Gastrocnemius medialis (tissue), 4 donors: Measurements from ENCODE around the gene PXDN. TPM values are rescaled to one million over a fixed set of nuclear protein-coding genes. Genes with fewer than 3 reads are reported as not detected.

Experiments used
- ATAC-seq, 2 donors: fragments of 150-250 bp; one replicate each; pipeline ENCODE4 v1.9.1; 2016
- DNase-seq, 2 donors: peaks; one replicate each; pipeline ENCODE4 v3.0.0-alpha.2; 2019
- H3K27ac ChIP-seq, 4 donors: fragments of 200-600 bp; sonication (generic); 1 replicate in 1 of 4; 2 replicates in 3 of 4; pipeline ENCODE4 v1.5.1; 2016 to 2018; ENCODE audit warnings: mild to moderate bottlenecking in 2 of 4, moderate library complexity in 1 of 4
- H3K27me3 ChIP-seq, 3 donors: fragments of 200-600 bp; sonication (generic) in 2 of 3; 1 replicate in 1 of 3; 2 replicates in 2 of 3; pipeline versions ENCODE4 v1.5.1 to v1.6.0; 2016 to 2019; ENCODE audit warnings: mild to moderate bottlenecking in 1 of 3, moderate library complexity in 1 of 3
- H3K36me3 ChIP-seq, 2 donors: fragments of 200-600 bp; sonication (generic) in 1 of 2; one replicate each; pipeline ENCODE4 v1.5.1; 2017 to 2018
- H3K4me1 ChIP-seq, 2 donors: fragments of 200-600 bp; sonication (generic) in 1 of 2; one replicate each; pipeline ENCODE4 v1.5.1; 2016 to 2017; ENCODE audit warnings: mild to moderate bottlenecking in 2 of 2
- H3K4me3 ChIP-seq, 4 donors: fragments of 200-600 bp; sonication (generic) in 3 of 4; 1 replicate in 1 of 4; 2 replicates in 3 of 4; pipeline ENCODE4 v1.5.1; 2016 to 2019; ENCODE audit warnings: mild to moderate bottlenecking in 2 of 4
- H3K9me3 ChIP-seq, 3 donors: fragments of 200-600 bp; sonication (generic) in 2 of 3; 1 replicate in 1 of 3; 2 replicates in 2 of 3; pipeline ENCODE4 v1.5.1; 2016 to 2019
- POLR2A ChIP-seq, 2 donors: fragments of 450-650 bp; IDR thresholded peaks; one replicate each; pipeline ENCODE4 v1.6.1; 2017; ENCODE audit warnings: antibody characterized with exemption in 2 of 2, mild to moderate bottlenecking in 2 of 2, moderate library complexity in 2 of 2
- in situ Hi-C, 4 donors: fragments of 200-750 bp; cut with MboI; loops; one replicate each; pipeline versions ENCODE4 v1.15.0 to v1.8.0; 2017; ENCODE audit warnings: low sequenced_read_pairs in 4 of 4
- intact Hi-C: fragments of 100-400 bp; cut with DNase I; formaldehyde crosslinking; loops from one replicate; pipeline ENCODE4 v1.15.1; 2023; ENCODE audit warnings: low total_unique reads
- total RNA-seq, 4 donors: library from RNA; depleted of rRNA; stranded (reverse); fragments of >200 nt; gene quantifications; one replicate each; pipeline versions ENCODE4 v1.1.0 to v1.2.3, GENCODE V29; 2016
- TF ChIP-seq, protein P1 (sequence below), 5 experiments: fragments of 450-650 bp in 3 of 5; fragments of 200-600 bp in 2 of 5; sonication (generic) in 2 of 5; IDR thresholded peaks in 4 of 5; conservative IDR thresholded peaks in 1 of 5; 1 replicate in 4 of 5; 2 replicates in 1 of 5; pipeline ENCODE4 v1.5.1; 2016 to 2019; ENCODE audit warnings: antibody characterized with exemption in 5 of 5, mild to moderate bottlenecking in 3 of 5, moderate library complexity in 3 of 5

The PXDN gene
- total RNA-seq, 4 donors from 2014 or later, result 7.8 to 13.4 (median 10.3) TPM

DNA sequence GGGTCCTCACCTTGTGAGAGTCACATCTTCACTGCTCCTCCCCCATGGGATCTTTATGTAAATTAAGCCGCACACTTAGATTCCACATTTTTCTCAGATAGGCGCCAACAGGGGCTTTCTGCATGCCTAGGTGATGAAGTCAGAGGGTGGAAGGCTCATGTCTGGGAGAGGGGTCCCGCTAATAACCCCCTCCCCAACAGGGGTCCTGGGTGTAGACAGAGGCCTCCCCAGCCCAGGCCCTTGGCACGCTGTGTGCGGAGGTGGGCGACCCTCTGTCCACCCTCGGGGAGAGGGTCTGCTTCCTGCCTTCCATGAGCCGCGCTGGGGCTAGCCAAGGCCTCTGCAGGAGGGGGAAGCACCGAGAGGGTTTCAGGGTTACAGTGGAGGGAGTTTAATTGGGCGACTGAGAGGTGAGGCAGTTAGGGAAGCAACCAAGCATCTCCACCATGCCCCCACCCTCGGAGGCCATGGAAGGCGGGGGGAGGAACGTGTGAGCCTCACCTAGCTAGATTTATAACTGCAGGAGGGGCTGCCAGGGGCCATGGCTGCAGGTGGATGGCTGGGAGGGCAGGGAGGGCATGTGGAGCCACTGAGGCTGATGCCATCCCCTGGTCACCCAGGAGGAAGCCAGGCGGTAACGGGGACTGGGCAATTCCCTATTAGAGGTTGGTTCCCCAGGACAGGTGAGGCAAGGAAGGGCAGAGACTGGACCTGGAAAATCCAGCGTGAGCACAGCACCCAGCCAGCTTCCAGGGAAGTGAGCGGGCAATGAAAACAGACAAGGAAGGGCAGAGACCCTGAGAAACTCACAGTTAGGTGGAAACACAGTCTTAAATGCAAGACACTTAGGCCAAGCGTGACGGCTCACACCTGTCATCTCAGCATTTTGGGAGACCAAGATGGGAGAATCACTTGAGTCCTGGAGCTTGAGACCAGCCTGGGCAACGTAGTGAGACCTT lies 7.7 kb upstream of the PXDN start:
- Histone ChIP-seq H3K4me1 (no peaks in the 10 kb centered on the region), H3K4me3 (no peak overlapping the region), H3K27me3 (peaks cover 3 to 13% (median 5%) of the 10 kb centered on the region in 3 donors), H3K9me3 (no peaks in the 10 kb centered on the region), H3K27ac (no peak overlapping the region), H3K36me3 (no peaks in the 10 kb centered on the region)
- intact Hi-C loops (loop anchor here (5.0 kb wide), 1 partner anchor 65 kb away; no protein-coding TSS in a partner anchor), in situ Hi-C loops (no loop called here)
- no peak for TF ChIP-seq POLR2A (IDR thresholded peaks at IDR 0.05)
- TF ChIP-seq, protein P1, sequence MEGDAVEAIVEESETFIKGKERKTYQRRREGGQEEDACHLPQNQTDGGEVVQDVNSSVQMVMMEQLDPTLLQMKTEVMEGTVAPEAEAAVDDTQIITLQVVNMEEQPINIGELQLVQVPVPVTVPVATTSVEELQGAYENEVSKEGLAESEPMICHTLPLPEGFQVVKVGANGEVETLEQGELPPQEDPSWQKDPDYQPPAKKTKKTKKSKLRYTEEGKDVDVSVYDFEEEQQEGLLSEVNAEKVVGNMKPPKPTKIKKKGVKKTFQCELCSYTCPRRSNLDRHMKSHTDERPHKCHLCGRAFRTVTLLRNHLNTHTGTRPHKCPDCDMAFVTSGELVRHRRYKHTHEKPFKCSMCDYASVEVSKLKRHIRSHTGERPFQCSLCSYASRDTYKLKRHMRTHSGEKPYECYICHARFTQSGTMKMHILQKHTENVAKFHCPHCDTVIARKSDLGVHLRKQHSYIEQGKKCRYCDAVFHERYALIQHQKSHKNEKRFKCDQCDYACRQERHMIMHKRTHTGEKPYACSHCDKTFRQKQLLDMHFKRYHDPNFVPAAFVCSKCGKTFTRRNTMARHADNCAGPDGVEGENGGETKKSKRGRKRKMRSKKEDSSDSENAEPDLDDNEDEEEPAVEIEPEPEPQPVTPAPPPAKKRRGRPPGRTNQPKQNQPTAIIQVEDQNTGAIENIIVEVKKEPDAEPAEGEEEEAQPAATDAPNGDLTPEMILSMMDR (IDR thresholded peaks at IDR 0.05 in 4 of 5, conservative IDR thresholded peaks at IDR 0.05 in 1 of 5), result no peak
- ATAC-seq, result no peak
- DNase-seq, result no peak

DNA sequence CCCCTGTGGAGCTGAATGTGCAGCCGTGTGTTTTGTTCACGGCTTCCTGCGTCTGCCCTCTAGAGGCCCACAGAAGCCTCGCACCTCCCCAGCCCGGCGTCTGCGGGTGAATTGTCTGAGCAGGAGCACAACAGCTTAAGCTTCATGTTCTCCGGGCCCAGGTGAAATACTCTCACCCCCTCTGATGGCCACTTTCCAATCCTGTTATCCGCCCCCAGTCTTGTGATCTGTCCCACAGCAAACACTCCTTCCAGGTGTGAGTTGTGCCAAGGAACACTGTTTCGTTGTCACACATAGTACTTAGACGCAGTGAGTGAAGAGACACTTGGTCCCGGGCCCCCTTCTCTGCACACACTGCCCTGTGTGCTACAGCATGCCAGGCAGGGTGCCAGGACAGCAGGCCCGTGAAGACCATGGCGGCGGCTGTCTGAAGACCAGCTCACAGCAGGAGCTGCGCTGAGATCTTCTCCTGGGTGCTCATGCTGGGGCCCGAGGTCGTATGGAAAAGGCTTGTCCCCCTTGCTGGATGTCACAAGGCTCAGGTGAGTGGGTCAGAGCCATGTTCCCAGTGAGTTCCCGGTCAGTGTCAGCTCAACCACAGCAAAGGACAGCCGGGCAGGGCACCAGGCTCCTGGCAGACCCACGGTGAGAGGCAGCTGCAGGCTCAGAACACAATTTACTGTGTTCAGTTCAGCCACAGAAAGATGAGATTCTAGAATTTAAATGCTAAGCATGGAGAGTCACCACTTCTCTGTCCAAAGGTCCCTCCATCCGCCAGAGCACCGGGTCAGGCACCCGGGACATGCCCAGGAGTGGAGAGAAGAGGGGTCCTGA lies 6.8 kb upstream of the PXDN start:
- Histone ChIP-seq H3K27ac (no peak overlapping the region), H3K4me1 (no peaks in the 10 kb centered on the region), H3K4me3 (no peak overlapping the region), H3K9me3 (no peaks in the 10 kb centered on the region), H3K36me3 (no peaks in the 10 kb centered on the region), H3K27me3 (peaks cover 3 to 14% (median 5%) of the 10 kb centered on the region in 3 donors)
- TF ChIP-seq, protein P1 (IDR thresholded peaks at IDR 0.05 in 4 of 5, conservative IDR thresholded peaks at IDR 0.05 in 1 of 5), result peak; percentile 38 to 79 (median 62)
- TF ChIP-seq POLR2A (IDR thresholded peaks at IDR 0.05), result no peak
- peak; percentile 64 to 76 for ATAC-seq
- intact Hi-C loops, result loop anchor here (5.0 kb wide), 1 partner anchor 66 kb away; no protein-coding TSS in a partner anchor
- DNase-seq, result peak in 1 of 2 donors; percentile 41
- in situ Hi-C loops, result no loop called here

DNA sequence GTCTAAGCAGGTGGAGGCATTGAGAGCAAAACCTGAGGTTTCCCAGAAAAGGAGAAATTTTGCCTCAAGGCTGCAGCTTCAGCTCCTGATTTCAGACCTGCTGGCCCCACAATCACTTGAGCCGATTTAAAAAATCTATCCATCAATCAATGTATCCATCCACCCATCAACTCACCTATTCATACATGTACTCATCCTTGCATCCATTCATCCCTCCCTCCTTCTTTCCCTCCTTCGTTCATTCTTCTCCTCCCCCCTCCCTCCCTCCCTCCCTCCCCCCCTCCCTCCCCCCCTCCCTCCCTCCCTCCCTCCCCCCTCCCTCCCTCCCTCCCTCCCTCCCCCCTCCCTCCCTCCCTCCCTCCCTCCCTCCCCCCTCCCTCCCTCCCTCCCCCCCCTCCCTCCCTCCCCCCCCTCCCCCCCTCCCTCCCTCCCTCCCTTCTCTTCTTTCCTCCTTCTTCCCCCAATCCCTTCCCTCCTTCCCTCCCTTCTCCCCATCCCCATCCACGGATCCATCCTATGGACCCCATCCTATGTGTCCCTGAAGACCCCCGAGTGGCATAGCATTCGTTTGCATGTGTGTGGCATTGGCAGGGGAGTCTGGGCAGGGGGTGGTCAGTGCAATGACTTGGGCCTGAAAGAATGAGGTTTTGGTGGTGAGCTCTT lies 6.1 kb upstream of the PXDN start:
- peaks cover 0 to 20% (median 5%) of the 10 kb centered on the region in 3 donors for H3K27me3 ChIP-seq
- DNase-seq (no peak), ATAC-seq (no peak)
- intact Hi-C loops (loop anchor here (5.0 kb wide), 1 partner anchor 67 kb away; no protein-coding TSS in a partner anchor), in situ Hi-C loops (no loop called here)
- no peaks in the 10 kb centered on the region for H3K9me3 ChIP-seq
- H3K4me3 ChIP-seq, result no peak overlapping the region
- H3K36me3 ChIP-seq, result no peaks in the 10 kb centered on the region
- H3K4me1 ChIP-seq, result peaks cover 0 to 1% of the 10 kb centered on the region in 2 donors
- no peak for TF ChIP-seq POLR2A (IDR thresholded peaks at IDR 0.05)
- TF ChIP-seq, protein P1 (IDR thresholded peaks at IDR 0.05 in 4 of 5, conservative IDR thresholded peaks at IDR 0.05 in 1 of 5), result no peak
- H3K27ac ChIP-seq, result no peak overlapping the region

DNA sequence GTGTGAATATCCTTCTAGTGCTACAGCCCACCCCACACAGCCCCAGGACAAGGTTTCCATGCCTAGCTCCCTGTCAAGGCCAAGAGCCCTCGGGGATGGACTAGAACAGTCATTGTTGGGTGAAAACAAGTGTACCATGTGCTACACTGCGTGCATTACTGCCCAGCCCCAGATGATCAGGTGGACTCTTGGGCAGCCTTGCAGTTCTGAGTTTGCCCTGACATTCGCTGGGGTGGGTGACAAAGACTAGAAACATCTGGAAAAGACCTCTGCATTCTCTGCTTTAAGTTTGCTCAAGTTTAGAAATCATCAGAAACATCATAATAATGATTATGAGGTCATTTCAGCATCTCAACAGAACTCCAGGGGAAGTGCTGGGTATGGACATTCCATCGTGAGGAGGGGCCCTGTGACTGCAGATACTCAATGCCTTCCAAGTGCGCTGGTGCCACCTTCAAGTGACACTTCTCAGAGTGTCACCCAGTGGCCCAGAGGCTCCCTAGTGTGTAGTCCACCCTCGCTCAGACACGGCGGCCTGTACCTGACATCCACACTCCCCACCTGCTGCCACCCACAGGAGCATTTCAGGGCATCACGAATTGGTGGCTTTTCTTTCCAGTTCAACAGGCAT lies 5.3 kb upstream of the PXDN start:
- ATAC-seq, result no peak
- in situ Hi-C loops, result no loop called here
- H3K9me3 ChIP-seq, result no peaks in the 10 kb centered on the region
- intact Hi-C loops, result loop anchor here (5.0 kb wide), 1 partner anchor 68 kb away; no protein-coding TSS in a partner anchor
- H3K27me3 ChIP-seq, result peaks cover 0 to 24% (median 5%) of the 10 kb centered on the region in 3 donors
- H3K27ac ChIP-seq, result no peak overlapping the region
- H3K36me3 ChIP-seq, result no peaks in the 10 kb centered on the region
- no peak overlapping the region for H3K4me3 ChIP-seq
- TF ChIP-seq POLR2A (IDR thresholded peaks at IDR 0.05), result no peak
- TF ChIP-seq, protein P1 (IDR thresholded peaks at IDR 0.05 in 4 of 5, conservative IDR thresholded peaks at IDR 0.05 in 1 of 5), result no peak
- H3K4me1 ChIP-seq, result peaks cover 0 to 3% of the 10 kb centered on the region in 2 donors
- no peak for DNase-seq
